ENCODE measurements around the gene NRP1.
"Not testable (repeated sequence)": the region's sequence is repeated elsewhere in the genome, so short reads cannot be mapped to it uniquely, and the experiment has no call there.

Gene NRP1

DNA sequence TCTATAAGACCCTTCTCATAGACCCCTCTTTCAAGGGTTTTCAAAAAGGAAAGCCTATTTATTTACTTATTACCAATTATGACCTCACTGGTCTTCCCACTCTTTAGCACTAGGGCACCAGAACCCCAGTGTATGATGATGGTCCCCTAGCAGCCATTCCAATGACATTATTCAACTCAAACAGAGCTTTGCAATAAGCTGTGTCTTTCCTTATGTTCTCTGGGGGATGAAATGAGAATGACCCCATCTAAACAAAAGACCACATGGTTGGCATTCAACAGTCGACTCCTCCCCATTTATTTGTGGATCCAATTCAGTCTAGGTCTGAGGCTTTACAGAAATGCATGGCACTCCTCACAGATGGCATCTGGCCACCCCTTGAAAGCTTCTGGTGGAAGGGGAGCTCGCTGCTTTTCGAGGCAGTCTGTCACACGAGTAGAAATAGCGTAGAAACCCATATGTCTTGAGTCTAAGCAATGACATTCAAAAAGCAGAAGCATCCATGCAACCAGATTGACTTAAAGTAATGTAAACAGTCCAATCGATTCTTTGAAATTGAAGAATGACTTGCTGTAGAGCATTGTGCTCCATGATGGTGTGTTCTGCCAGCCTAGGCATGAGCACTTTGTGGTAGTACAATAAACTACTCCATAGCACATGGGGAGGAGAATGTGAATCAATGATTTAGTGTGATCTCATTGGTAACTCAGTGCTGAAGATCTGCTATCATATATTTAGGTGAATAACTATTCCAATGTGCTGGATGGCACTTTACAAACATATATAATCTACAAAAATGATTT is 29.8 kb downstream of the NRP1 start:
- no peak overlapping the region for H3K4me3 ChIP-seq (ENCODE audit: low read depth, low read length)
- no peaks in the 10 kb centered on the region for H3K9me3 ChIP-seq (ENCODE audit: severe bottlenecking)
- no peaks in the 10 kb centered on the region for H3K27me3 ChIP-seq (ENCODE audit: insufficient read depth, low read depth, severe bottlenecking)
- H3K27ac ChIP-seq, result no peak overlapping the region
- H3K36me3 ChIP-seq, result no peaks in the 10 kb centered on the region
- TF ChIP-seq, protein P1, sequence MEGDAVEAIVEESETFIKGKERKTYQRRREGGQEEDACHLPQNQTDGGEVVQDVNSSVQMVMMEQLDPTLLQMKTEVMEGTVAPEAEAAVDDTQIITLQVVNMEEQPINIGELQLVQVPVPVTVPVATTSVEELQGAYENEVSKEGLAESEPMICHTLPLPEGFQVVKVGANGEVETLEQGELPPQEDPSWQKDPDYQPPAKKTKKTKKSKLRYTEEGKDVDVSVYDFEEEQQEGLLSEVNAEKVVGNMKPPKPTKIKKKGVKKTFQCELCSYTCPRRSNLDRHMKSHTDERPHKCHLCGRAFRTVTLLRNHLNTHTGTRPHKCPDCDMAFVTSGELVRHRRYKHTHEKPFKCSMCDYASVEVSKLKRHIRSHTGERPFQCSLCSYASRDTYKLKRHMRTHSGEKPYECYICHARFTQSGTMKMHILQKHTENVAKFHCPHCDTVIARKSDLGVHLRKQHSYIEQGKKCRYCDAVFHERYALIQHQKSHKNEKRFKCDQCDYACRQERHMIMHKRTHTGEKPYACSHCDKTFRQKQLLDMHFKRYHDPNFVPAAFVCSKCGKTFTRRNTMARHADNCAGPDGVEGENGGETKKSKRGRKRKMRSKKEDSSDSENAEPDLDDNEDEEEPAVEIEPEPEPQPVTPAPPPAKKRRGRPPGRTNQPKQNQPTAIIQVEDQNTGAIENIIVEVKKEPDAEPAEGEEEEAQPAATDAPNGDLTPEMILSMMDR (IDR thresholded peaks at IDR 0.05; ENCODE audit: low read depth, low read length), result no peak
- no peak for DNase-seq

DNA sequence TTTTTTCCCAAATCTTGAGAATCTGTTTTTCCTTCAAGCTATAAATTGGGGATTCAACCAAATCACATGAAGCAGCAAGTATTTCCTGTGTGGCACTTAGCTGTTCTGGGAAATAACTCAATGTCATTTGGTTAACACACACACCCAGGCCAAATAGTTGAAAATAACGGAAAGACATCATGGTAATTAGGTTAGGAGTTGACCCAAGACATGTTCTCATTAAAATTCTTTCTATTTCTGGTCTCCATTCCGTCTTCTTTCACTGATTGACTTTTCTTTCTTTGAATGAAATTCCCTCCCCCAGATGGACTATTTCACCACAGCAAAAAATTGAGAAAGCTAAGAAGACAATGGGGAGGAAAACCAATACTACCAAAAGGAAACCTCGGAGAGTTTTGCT is 30.5 kb downstream of the NRP1 start:
- no peak overlapping the region for H3K4me3 ChIP-seq (ENCODE audit: low read depth, low read length)
- no peak for DNase-seq
- no peaks in the 10 kb centered on the region for H3K27me3 ChIP-seq (ENCODE audit: insufficient read depth, low read depth, severe bottlenecking)
- H3K36me3 ChIP-seq, result no peaks in the 10 kb centered on the region
- TF ChIP-seq, protein P1 (IDR thresholded peaks at IDR 0.05; ENCODE audit: low read depth, low read length), result no peak
- no peak overlapping the region for H3K27ac ChIP-seq
- no peaks in the 10 kb centered on the region for H3K9me3 ChIP-seq (ENCODE audit: severe bottlenecking)

DNA sequence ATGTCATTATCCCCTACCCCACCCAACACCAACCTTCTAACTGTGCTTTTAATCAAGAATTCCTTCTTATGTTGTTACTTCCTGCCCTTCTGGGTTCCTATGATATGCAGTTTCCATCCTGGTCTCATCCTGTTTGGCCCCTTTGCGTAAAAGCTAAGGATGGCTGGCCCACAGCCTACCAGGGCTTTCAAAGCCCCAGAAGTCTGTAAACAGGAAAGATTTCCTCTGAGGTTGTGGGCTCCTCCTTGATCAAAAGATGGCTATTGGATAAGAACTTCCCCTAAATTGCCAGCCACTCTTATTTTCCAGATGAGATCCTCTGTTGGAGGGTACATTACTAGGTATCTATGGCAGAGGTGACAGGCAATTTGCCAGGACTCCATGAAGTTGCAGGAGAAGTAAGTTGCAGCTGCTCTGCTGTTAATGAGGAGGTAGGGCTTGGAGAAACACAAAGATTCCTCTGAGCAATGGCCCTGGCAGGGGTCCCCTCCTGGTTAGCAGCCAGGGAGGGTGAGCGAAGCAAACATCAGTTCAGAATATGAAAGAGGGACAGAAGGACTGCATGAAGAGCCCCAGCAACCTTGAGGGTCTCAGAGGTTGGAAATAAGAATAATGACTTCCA is 32.1 kb downstream of the NRP1 start:
- Histone ChIP-seq H3K4me3 (ENCODE audit: low read depth, low read length) (no peak overlapping the region), H3K36me3 (no peaks in the 10 kb centered on the region), H3K9me3 (ENCODE audit: severe bottlenecking) (no peaks in the 10 kb centered on the region), H3K27ac (no peak overlapping the region), H3K27me3 (ENCODE audit: insufficient read depth, low read depth, severe bottlenecking) (no peaks in the 10 kb centered on the region)
- no peak for DNase-seq
- TF ChIP-seq, protein P1 (IDR thresholded peaks at IDR 0.05; ENCODE audit: low read depth, low read length), result no peak

DNA sequence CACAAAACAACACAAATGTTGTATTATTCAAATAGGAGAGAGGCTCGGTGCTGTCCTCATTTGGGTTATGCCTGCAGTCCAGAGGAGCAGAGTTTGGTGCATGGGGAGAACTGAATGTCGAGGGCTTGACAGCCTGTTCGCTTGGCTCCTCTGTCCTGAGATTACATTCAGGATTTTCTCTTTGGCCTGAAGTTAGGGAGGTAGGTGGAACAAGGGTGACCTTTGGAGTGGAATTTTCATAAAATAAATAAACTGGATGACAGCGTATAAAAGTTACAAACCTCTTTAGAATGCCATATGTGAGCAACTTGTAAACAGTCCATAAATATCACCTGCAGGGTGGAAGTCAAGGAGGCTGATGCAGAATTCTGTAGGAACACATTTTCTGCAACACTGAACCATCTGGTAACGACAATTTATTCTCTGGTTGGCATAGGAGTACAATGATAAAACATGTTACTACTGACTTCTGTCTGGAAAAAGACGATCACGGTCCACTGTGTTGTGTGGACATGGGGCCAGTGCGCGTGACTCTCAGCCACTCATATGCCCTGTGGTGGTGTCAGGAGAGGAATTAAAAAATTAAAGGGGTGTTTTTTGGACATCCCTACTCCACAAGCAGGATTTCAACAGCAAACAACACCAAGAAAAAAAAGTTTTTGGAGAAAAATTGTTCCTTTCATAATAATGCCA is 33.2 kb downstream of the NRP1 start:
- H3K27me3 ChIP-seq (ENCODE audit: insufficient read depth, low read depth, severe bottlenecking), result no peaks in the 10 kb centered on the region
- no peak overlapping the region for H3K27ac ChIP-seq
- no peaks in the 10 kb centered on the region for H3K36me3 ChIP-seq
- TF ChIP-seq, protein P1 (IDR thresholded peaks at IDR 0.05; ENCODE audit: low read depth, low read length), result no peak
- no peak overlapping the region for H3K4me3 ChIP-seq (ENCODE audit: low read depth, low read length)
- no peaks in the 10 kb centered on the region for H3K9me3 ChIP-seq (ENCODE audit: severe bottlenecking)
- no peak for DNase-seq

DNA sequence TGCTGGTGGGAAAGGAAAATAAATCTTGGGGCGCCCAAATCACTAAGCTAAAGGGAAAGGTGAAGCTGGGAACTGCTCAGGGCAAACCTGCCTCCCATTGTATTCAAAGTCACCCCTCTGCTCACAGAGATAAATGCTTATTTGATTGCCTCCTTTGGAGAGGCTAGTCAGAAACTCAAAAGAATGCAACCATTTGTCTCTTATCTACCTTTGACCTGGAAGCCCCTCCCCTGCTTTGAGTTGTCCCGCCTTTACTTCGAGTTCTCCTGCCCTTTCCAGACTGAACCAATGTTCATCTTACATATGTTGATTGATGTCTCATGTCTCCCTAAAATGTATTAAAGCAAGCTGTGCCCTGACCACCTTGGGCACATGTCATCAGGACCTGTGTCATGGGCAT is 33.9 kb downstream of the NRP1 start:
- DNase-seq, result not testable (repeated sequence)

DNA sequence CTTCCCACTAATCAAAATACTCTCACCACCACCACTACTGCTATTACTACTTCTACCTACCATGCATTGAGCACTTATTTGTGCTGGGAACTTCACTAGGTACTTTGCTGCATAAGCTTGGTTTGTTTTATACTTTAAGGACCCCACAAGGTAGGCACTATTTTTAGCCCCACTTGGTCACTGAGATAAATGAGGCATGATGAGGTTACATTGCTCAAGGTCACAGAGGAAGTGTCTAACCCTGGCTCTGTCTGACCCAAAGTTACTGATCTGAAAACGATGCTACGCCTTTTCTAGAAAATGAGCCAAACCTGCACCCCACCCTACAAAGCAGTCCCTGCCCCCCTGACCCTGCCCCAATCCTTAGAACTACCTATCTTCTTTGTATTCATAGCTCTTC is 35.6 kb downstream of the NRP1 start:
- DNase-seq, result no peak
- H3K27ac ChIP-seq, result no peak overlapping the region
- H3K36me3 ChIP-seq, result no peaks in the 10 kb centered on the region

More for the DNA sequence above, 33.9 kb downstream of the NRP1 start:
- not testable (repeated sequence) for H3K4me3 ChIP-seq (ENCODE audit: low read depth, low read length); H3K27ac ChIP-seq; H3K9me3 ChIP-seq (ENCODE audit: severe bottlenecking); H3K36me3 ChIP-seq; H3K27me3 ChIP-seq (ENCODE audit: insufficient read depth, low read depth, severe bottlenecking)

More for the DNA sequence above, 35.6 kb downstream of the NRP1 start:
- Histone ChIP-seq H3K4me3 (ENCODE audit: low read depth, low read length) (no peak overlapping the region), H3K27me3 (ENCODE audit: insufficient read depth, low read depth, severe bottlenecking) (no peaks in the 10 kb centered on the region), H3K9me3 (ENCODE audit: severe bottlenecking) (no peaks in the 10 kb centered on the region)
- TF ChIP-seq, protein P1 (IDR thresholded peaks at IDR 0.05; ENCODE audit: low read depth, low read length), result no peak

Data from WERI-Rb-1 (cell line).